HEK293 (cell line): ENCODE measurements around the gene STN1.

Experiments
- CTCF ChIA-PET: fragments of 350-600 bp; formaldehyde crosslinking; extraction: SDS; loops from one replicate; lab custom pipeline; 2021; ENCODE audit warnings: antibody characterized with exemption; lab: Yijun Ruan, JAX
- POLR2A ChIA-PET: fragments of 300-600 bp; formaldehyde crosslinking; extraction: SDS; loops from one replicate; lab custom pipeline; 2020; ENCODE audit warnings: antibody characterized with exemption, inconsistent platforms; lab: Yijun Ruan, JAX
- H3K27ac ChIP-seq: fragments of 200-500 bp; sonication (Bioruptor generic); 2 replicates; pipeline ENCODE4 v1.5.1; 2014; ENCODE audit warnings: low read depth, low read length, control low read depth, inconsistent platforms; ENCODE audit errors: extremely low read depth
- H3K36me3 ChIP-seq, 2 experiments: fragments of 200-500 bp in 1 of 2; sonication (Bioruptor generic) in 1 of 2; 1 replicate in 1 of 2; 2 replicates in 1 of 2; pipeline ENCODE4 v1.5.1; 2014 to 2017; ENCODE audit warnings: inconsistent platforms in 2 of 2, low read length in 2 of 2; ENCODE audit not compliant: control insufficient read depth in 2 of 2, insufficient read depth in 1 of 2
- H3K4me1 ChIP-seq: fragments of 200-500 bp; sonication (Bioruptor generic); 2 replicates; pipeline ENCODE4 v1.5.1; 2014; ENCODE audit warnings: mild to moderate bottlenecking, low read length, inconsistent platforms; ENCODE audit not compliant: control insufficient read depth, insufficient read depth
- H3K4me3 ChIP-seq: 2 replicates; pipeline ENCODE4 v1.5.1; 2011; ENCODE audit warnings: low read depth, mild to moderate bottlenecking, control low read depth, low read length, moderate library complexity
- H3K9me3 ChIP-seq: fragments of 200-500 bp; sonication (Bioruptor generic); 2 replicates; pipeline ENCODE4 v1.5.1; 2014; ENCODE audit warnings: low read depth, low read length, inconsistent platforms; ENCODE audit not compliant: control insufficient read depth, insufficient read depth
- FEZF1 ChIP-seq: fragments of 450-650 bp; formaldehyde crosslinking; IDR thresholded peaks from 2 replicates; pipeline ENCODE4 v1.5.1; 2016; ENCODE audit warnings: missing biosample characterization, missing genetic modification characterization
- GLIS1 ChIP-seq: fragments of 450-650 bp; formaldehyde crosslinking; IDR thresholded peaks from 2 replicates; pipeline ENCODE4 v1.5.1; 2016; ENCODE audit warnings: missing biosample characterization, missing genetic modification characterization
- PATZ1 ChIP-seq: fragments of 450-650 bp; formaldehyde crosslinking; IDR thresholded peaks from 2 replicates; pipeline ENCODE4 v1.5.1; 2016; ENCODE audit warnings: missing biosample characterization, missing genetic modification characterization
- PRDM4 ChIP-seq: fragments of 450-650 bp; formaldehyde crosslinking; IDR thresholded peaks from 2 replicates; pipeline ENCODE4 v1.5.1; 2017; ENCODE audit warnings: missing biosample characterization, missing genetic modification characterization
- SCRT1 ChIP-seq: fragments of 450-650 bp; formaldehyde crosslinking; IDR thresholded peaks from 2 replicates; pipeline ENCODE4 v1.5.1; 2016; ENCODE audit warnings: missing biosample characterization, missing genetic modification characterization, borderline replicate concordance
- SCRT2 ChIP-seq: fragments of 450-650 bp; formaldehyde crosslinking; IDR thresholded peaks from 2 replicates; pipeline ENCODE4 v1.5.1; 2016; ENCODE audit warnings: missing biosample characterization, missing genetic modification characterization
- SP7 ChIP-seq: fragments of 450-650 bp; formaldehyde crosslinking; IDR thresholded peaks from 2 replicates; pipeline ENCODE4 v1.5.1; 2016; ENCODE audit warnings: missing biosample characterization, missing genetic modification characterization
- TRIM28 ChIP-seq: IDR thresholded peaks from 2 replicates; pipeline ENCODE4 v1.6.1; 2011; ENCODE audit warnings: low read length, control low read depth, borderline replicate concordance
- ZBTB17 ChIP-seq: fragments of 450-650 bp; formaldehyde crosslinking; IDR thresholded peaks from 2 replicates; pipeline ENCODE4 v1.5.1; 2016; ENCODE audit warnings: missing biosample characterization, missing genetic modification characterization
- ZBTB20 ChIP-seq: fragments of 450-650 bp; formaldehyde crosslinking; IDR thresholded peaks from 2 replicates; pipeline ENCODE4 v1.5.1; 2016; ENCODE audit warnings: missing biosample characterization, missing genetic modification characterization
- ZBTB8A ChIP-seq: fragments of 450-650 bp; formaldehyde crosslinking; IDR thresholded peaks from 2 replicates; pipeline ENCODE4 v1.5.1; 2016; ENCODE audit warnings: missing biosample characterization, missing genetic modification characterization
- ZIC2 ChIP-seq: fragments of 450-650 bp; formaldehyde crosslinking; IDR thresholded peaks from 2 replicates; pipeline ENCODE4 v1.5.1; 2016; ENCODE audit warnings: missing biosample characterization, missing genetic modification characterization
- ZNF114 ChIP-seq: fragments of 450-650 bp; formaldehyde crosslinking; IDR thresholded peaks from 2 replicates; pipeline ENCODE4 v1.5.0; 2017; ENCODE audit warnings: missing biosample characterization, missing genetic modification characterization
- ZNF341 ChIP-seq: fragments of 450-650 bp; formaldehyde crosslinking; IDR thresholded peaks from 2 replicates; pipeline ENCODE4; 2016; ENCODE audit warnings: low read depth, missing biosample characterization, missing genetic modification characterization
- ZNF391 ChIP-seq: fragments of 450-650 bp; formaldehyde crosslinking; IDR thresholded peaks from 2 replicates; pipeline ENCODE4 v1.5.1; 2016; ENCODE audit warnings: low read depth, missing biosample characterization, missing genetic modification characterization, borderline replicate concordance
- ZNF600 ChIP-seq: fragments of 450-650 bp; formaldehyde crosslinking; IDR thresholded peaks from 2 replicates; pipeline ENCODE4 v1.5.1; 2016; ENCODE audit warnings: missing biosample characterization, missing genetic modification characterization
- ZNF660 ChIP-seq: fragments of 450-650 bp; IDR thresholded peaks from 2 replicates; pipeline ENCODE4 v1.5.1; 2018; ENCODE audit warnings: missing biosample characterization, mild to moderate bottlenecking, missing genetic modification characterization
- ZNF830 ChIP-seq: fragments of 450-650 bp; IDR thresholded peaks from 2 replicates; pipeline ENCODE4 v1.5.0; 2018; ENCODE audit warnings: missing biosample characterization, missing genetic modification characterization, low read depth, mild to moderate bottlenecking, moderate library complexity

Gene STN1

GRCh38 chr10:103841519-103841918 is 76.5 kb downstream of the STN1 start:
- H3K36me3 ChIP-seq = no peaks in the 10 kb centered on the region
- H3K27ac ChIP-seq = no peak overlapping the region
- H3K4me3 ChIP-seq = no peak overlapping the region
- TF ChIP-seq SCRT2 (tag by site-specific recombination) (peak; percentile 58; the same call in 1 of the 2 replicates), ZNF660 (tag by site-specific recombination) (no peak)
- peaks cover 3% of the 10 kb centered on the region; the same call in 1 of the 2 replicates for H3K4me1 ChIP-seq
- ChIA-PET POLR2A (no interaction called here), CTCF (interaction anchor here (1.9 kb wide), 1 partner anchor 10 kb away, joined by 8 read pairs; no protein-coding TSS in a partner anchor)
- no peaks in the 10 kb centered on the region for H3K9me3 ChIP-seq

- Histone ChIP-seq H3K36me3 (no peaks in the 10 kb centered on the region), H3K4me1 (peaks cover 3% of the 10 kb centered on the region; the same call in 1 of the 2 replicates), H3K9me3 (no peaks in the 10 kb centered on the region), H3K27ac (no peak overlapping the region), H3K4me3 (no peak overlapping the region)
- POLR2A ChIA-PET = no interaction called here
- TF ChIP-seq ZNF600 (tag by site-specific recombination) = peak; percentile 80; the same call in 1 of the 2 replicates
- TF ChIP-seq FEZF1 (tag by site-specific recombination) = 0 out of 2 replicates have a peak, but pooled peaks have one; percentile 42
- no peak for TF ChIP-seq ZBTB20 (tag by site-specific recombination)
- CTCF ChIA-PET = no interaction called here
Measured at GRCh38 chr10:103840740-103841070, 77.3 kb downstream of the STN1 start.

GRCh38 chr10:103839872-103840739 is 77.9 kb downstream of the STN1 start:
- H3K4me3 ChIP-seq = no peak overlapping the region
- no peaks in the 10 kb centered on the region for H3K9me3 ChIP-seq
- CTCF ChIA-PET = interaction anchor here (0.6 to 1.3 kb wide), 3 partner anchors 8 to 155 kb away, joined by 3 to 5 read pairs (median 3); no protein-coding TSS in a partner anchor

More at GRCh38 chr10:103839872-103840739, 77.9 kb downstream of the STN1 start:
- H3K4me1 ChIP-seq = peaks cover 3% of the 10 kb centered on the region; the same call in 1 of the 2 replicates
- TF ChIP-seq GLIS1 (tag by site-specific recombination) (peak; percentile 92), ZIC2 (tag by site-specific recombination) (peak; percentile 85), SCRT2 (tag by site-specific recombination) (peak; percentile 98), ZBTB8A (peak; percentile 2; the same call in 1 of the 2 replicates), ZNF341 (peak; percentile 39; the same call in 1 of the 2 replicates), PATZ1 (tag by site-specific recombination) (no peak), SCRT1 (tag by site-specific recombination) (peak; percentile 95), ZBTB17 (tag by site-specific recombination) (0 out of 2 replicates have a peak, but pooled peaks have one; percentile 23), SP7 (peak; percentile 70), ZNF114 (no peak), ZNF830 (tag by site-specific recombination) (no peak), TRIM28 (peak; percentile 43; the same call in 1 of the 2 replicates), PRDM4 (tag by site-specific recombination) (0 out of 2 replicates have a peak, but pooled peaks have one; percentile 29), ZNF391 (tag by site-specific recombination) (no peak)
- no peaks in the 10 kb centered on the region for H3K36me3 ChIP-seq
- H3K27ac ChIP-seq = no peak overlapping the region
- POLR2A ChIA-PET = no interaction called here
